ENCODE measurements around the gene ZNF580.

ZNF580 gene

GRCh38 chr19:55640577-55641425 is at the start of gene ZNF580:
ZNF580 (plus strand) TSS chr19:55641002; CDS start chr19:55642509, 1,507 bp downstream.
- peak within 1 kb of the TSS; percentile 82 for H3K4me3 ChIP-seq (ENCODE audit: low read depth, low read length)
- in situ Hi-C loops (cut with HindIII; ENCODE audit: low sequenced_read_pairs), result no loop called here
- DNase-seq (ENCODE audit: low read depth), result no peak
- TF ChIP-seq CTCF (IDR thresholded peaks at IDR 0.05; ENCODE audit: low read depth, low read length, missing control alignments), result no peak

GRCh38 chr19:55591555-55591954 is 49.2 kb upstream of the ZNF580 start:
- in situ Hi-C loops (cut with HindIII; ENCODE audit: low sequenced_read_pairs), result no loop called here
- TF ChIP-seq CTCF (IDR thresholded peaks at IDR 0.05; ENCODE audit: low read depth, low read length, missing control alignments), result no peak
- DNase-seq (ENCODE audit: low read depth), result no peak
- no peak overlapping the region for H3K4me3 ChIP-seq (ENCODE audit: low read depth, low read length)

- no peak overlapping the region for H3K4me3 ChIP-seq (ENCODE audit: low read depth, low read length)
- in situ Hi-C loops (cut with HindIII; ENCODE audit: low sequenced_read_pairs), result no loop called here
- no peak for TF ChIP-seq CTCF (IDR thresholded peaks at IDR 0.05; ENCODE audit: low read depth, low read length, missing control alignments)
- no peak for DNase-seq (ENCODE audit: low read depth)
Observed at GRCh38 chr19:55592391-55593090, 48.3 kb upstream of the ZNF580 start.

GRCh38 chr19:55593096-55593772 is 47.6 kb upstream of the ZNF580 start:
- no peak for DNase-seq (ENCODE audit: low read depth)
- no peak overlapping the region for H3K4me3 ChIP-seq (ENCODE audit: low read depth, low read length)
- in situ Hi-C loops (cut with HindIII; ENCODE audit: low sequenced_read_pairs), result no loop called here
- no peak for TF ChIP-seq CTCF (IDR thresholded peaks at IDR 0.05; ENCODE audit: low read depth, low read length, missing control alignments)

- TF ChIP-seq CTCF (IDR thresholded peaks at IDR 0.05; ENCODE audit: low read depth, low read length, missing control alignments), result no peak
- no peak overlapping the region for H3K4me3 ChIP-seq (ENCODE audit: low read depth, low read length)
- in situ Hi-C loops (cut with HindIII; ENCODE audit: low sequenced_read_pairs), result no loop called here
- DNase-seq (ENCODE audit: low read depth), result no peak
Observed at GRCh38 chr19:55594996-55595545, 45.7 kb upstream of the ZNF580 start.

GRCh38 chr19:55596304-55596703 is 44.5 kb upstream of the ZNF580 start:
- no peak for DNase-seq (ENCODE audit: low read depth)
- H3K4me3 ChIP-seq (ENCODE audit: low read depth, low read length), result no peak overlapping the region
- in situ Hi-C loops (cut with HindIII; ENCODE audit: low sequenced_read_pairs), result no loop called here
- no peak for TF ChIP-seq CTCF (IDR thresholded peaks at IDR 0.05; ENCODE audit: low read depth, low read length, missing control alignments)
